NAMALWA (cell line): Measurements from ENCODE around the gene DUSP1.

Source experiments
- DNase-seq: peaks from one replicate; pipeline ENCODE4 v3.0.0-alpha.2; 2015; ENCODE audit warnings: low spot score

Gene DUSP1

GRCh38 chr5:172743112-172743959 is 27.7 kb downstream of the DUSP1 start:
- DNase-seq, result no peak

DNA sequence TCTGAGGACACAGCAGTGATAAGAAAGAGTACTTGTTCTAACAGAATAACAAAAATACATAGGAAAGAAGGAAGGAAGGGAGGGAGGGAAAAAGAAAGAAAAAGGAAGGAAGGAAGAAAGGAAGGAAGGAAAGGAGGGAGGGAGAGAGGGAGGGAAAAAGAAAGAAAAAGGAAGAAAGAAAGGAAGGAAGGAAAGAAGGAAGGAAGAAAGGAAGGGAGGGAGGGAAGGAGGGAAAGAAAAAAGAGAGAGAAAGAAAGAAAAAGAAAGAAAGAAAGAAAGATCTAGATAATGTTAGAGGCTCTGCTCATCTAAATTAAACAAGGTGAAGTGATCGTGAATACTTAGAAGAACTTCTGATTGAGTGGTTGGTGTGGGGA is 29.8 kb downstream of the DUSP1 start:
- no peak for DNase-seq

DNA sequence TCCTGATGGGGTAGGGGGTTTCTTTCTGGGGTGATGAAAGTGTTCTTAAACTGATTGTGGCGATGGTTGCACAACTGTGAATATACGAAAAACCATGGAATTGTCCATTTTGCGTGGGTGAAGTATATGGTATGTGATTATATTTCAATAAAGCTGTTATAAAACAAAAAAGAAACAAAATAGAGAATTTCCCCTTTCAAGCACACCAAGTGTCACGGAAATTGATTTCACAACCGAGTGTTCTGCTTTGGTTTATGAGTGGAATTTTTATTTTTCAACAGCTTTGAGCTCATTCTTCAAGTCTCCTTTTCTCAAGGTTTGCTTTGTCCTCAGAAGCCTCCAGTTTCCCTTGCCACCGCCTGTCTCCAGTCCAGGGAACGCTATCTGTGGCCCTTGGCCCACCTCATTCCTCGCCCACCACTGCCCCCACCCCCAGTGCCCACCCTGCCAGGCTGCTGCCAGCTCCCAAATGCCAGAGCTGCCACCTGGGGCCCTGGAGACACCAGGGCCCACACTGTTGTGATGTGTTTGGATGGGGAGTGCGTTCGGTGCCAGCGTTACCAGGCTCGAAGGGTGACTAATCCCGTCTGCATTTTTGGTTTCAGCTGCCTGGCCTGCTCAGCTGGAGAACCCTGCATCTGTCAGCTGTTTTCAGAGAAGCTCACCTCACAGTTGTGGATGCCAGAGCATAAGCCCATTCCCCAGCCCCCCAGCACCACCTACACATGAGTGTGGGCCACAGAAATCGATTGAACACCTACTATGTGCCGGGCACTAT is 30.4 kb downstream of the DUSP1 start:
- DNase-seq, result no peak

GRCh38 chr5:172739375-172739774 is 31.6 kb downstream of the DUSP1 start:
- DNase-seq, result no peak

DNA sequence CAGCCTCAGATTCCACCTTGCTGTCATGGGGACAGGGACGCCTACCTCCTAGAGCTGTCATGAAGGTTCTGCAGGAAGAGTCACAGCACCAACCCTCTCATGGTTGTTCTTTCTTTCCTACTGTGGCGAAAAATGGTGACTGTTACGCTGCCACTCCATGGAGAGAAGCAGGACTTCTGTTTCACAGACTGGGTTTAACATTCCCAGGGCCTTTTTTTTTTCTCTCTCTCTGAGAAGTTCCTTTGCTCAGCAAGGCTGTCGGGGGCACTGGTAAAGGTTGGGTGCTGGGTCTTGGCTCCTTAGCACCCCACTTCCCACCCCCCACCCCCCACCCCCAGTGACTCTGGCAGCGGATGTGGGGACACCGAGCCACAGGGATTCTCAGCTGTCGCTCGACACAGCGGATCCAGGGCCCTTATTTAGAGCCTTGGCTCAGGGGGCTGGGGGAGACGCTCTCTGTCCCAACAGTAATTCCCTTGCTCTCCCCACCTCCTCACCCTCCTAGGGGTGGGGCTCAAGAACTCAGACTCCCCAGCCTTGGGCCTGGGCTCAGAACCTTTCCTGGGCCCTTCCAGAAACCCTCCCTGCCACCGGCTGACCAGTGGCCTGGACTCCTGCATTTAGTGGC is 34.4 kb downstream of the DUSP1 start:
- DNase-seq, result no peak

DNA sequence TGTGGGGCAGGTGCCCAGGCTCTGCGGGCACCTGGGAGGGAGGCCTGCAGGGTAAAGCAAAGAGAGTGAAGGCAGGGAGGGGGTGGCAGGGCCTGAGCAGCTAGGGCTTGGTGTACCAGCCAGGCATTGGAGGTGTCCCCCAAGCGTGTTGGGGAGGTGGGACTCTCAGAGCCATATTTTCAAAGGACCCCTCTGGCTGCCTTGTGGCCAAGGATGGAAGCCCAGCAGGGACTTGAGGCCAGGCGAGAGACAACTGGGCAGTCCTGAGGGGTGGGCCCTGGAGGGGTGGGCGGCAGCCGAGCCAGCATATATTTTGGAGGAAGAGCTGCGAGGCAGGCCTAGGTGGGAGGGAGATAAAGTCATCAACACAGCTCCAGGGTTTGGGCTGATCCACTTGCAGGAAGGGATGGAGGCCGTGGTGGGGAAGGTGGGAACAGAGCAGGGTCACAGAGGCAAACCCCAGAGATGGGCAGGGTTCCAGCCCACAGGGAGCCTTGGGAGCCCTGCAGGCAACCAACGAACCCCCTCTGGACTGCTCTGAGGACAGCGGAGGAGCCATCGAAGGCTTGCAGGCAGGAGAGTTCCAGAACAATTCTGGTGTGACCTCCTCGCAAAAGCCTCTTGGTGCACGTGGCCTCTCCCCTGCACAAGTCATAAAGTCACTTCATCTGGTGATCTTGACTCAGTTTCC is 35.7 kb downstream of the DUSP1 start:
- no peak for DNase-seq

DNA sequence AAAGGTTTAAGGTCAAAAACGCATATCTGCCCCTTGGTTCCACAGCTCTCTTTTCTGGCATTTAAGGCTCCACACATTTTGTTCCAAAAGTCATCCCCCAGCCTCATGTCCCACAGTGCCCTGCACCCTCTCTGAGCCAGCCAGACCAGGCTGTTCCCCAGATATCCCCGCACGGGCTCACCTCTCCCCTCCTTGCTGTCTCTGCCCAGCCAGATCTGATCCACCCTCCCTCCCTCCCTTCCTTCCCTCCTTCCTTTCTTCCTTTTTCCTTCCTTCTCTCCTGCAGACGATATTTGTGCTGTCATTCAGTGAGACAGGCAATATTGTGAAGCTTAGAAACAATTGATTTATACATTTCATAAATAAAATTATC is 37.0 kb downstream of the DUSP1 start:
- no peak for DNase-seq

DNA sequence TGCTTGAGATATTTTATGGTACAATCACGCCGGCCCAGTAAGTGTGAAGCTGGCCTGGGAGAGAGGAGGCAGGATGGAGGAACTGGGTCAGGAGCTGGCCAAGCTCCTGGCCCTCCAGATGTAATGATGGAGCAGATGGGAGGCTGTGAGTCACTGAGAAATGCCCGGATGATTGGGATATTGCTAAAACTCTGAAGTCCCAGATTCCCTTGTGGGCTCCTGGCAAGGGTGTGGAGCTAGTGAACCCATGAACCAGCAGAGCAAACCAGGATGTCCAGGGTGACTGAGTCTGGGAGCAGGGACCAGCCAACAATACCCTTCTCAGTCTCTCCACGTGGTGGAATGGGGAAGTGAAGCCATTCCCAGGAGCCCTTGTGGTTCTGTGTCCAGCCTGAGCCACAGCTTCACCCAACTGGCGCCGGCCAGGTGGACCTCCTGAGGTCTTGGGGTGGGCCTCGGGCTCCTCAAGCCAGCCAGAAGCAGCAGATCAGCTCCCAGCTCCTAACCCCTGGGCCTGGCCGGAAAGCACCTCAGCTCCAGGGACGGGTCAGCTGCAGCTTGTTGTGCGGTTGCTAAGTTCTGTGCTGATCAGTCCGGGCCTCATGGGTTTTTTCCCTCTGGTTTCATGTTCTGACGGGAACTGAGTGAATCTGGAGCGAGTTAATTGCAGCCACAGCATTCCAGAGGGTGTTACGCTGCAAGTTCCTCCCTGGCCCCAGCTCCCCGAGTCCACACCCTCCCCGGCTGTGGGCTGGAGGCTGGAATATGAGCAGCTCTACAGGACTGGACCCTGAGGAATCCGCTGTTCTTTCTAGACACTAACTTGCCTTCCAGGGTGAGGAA is 37.6 kb downstream of the DUSP1 start:
- DNase-seq, result no peak

DNA sequence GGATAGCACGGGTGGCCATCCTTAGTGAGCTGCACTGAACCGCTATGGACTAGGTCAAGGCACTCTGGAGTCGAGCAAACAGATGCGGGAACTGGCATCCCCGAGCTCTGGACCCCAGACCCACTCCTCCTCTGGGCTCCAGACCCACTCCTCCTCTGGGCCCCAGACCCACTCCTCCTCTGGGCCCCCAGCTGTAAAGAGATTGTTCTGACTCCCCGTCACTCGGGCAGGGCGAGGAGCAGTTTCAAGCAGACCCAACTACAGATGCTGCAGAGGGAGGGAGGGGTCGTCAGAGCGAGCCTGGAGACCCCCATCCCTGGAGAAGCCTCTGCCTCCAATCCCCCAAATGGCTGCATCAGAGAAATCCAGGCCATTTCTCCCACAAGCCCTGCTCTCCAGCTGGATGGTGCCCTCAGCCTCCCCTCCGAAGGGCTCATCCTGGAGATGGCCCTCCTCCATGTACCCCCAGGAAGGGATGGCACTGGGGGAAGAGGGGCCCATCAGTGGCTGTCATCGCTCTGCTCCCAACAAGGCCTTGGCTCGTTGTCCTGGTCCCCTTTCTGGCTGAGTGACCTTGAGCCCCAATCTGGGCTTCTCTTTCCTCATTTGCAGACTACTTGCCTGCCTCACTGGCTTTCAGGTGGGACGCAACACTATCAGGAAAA is 38.7 kb downstream of the DUSP1 start:
- DNase-seq, result no peak

- DNase-seq, result no peak
These were observed 39.3 kb downstream of the DUSP1 start for GRCh38 chr5:172731680-172732074.

DNA sequence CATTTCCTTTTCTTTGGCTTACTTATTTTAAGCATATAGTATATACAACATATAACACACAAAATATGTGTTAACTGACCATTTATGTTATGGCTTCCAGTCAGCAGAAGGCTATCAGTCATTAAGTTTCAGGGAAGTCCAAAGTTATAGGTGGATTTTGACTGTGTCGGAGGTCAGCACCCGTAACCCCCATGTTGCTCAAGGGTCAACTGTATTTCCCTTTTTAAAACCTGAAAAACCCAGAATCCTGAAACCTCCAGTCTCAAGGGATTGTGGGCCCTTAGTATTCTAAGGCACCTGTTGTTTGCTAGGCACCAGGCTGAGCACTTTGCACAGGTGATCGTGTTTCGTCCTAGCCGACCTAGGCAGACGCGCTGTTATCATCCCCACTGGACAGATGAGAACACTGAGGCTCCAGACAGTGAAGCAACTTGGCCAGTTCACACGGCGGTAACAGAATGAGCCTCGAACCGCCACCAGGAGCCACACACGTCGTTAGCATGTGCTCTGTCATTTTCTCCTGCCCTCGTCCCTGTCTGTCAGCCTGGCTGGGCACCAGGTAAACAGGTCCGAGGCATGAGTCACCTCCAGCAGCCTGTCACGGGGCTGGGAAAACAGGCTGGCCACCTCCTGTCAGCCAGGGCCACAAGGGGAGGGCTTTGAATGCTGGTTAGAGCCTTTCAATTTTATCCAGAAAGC is 39.9 kb downstream of the DUSP1 start:
- no peak for DNase-seq

- no peak for DNase-seq
These were observed 40.8 kb downstream of the DUSP1 start for GRCh38 chr5:172730222-172730621.

- no peak for DNase-seq
These were observed 41.4 kb downstream of the DUSP1 start for GRCh38 chr5:172729588-172729987.

DNA sequence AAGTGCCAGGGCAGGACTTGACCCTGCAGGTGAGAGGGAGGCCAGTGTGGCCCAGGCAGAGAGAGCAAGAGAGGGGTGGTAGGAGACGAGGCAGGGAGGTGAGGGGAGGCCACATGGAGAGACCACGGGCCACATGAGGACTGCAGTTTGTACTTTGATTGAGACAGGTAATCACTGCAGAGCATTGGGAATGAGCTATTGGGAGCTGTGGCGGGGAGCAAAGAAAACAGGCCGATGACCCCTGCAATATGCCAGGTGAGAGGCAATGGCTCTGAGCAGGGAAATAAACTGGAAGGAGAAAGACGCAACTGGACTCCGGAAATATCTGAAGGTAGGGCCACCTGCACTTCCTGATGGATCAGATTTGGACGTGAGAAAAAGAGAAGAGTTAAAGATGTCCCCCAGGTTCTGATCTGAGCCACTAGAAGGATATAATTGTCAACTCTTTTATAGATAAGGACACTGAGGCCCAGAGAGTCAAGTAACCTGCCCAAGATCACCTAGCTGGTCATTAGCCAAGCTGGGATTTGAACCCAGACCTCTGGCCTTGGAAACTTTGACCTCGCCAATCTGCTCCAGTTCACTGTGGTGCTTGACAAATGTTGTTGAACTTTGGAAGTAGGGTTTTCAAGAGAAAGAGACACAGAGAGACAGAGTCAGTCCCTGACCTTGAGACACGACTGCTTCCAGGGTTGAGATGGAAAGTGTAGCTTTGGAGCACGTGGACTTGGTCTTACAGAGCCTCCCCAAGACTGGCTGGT is 42.3 kb downstream of the DUSP1 start:
- no peak for DNase-seq

DNA sequence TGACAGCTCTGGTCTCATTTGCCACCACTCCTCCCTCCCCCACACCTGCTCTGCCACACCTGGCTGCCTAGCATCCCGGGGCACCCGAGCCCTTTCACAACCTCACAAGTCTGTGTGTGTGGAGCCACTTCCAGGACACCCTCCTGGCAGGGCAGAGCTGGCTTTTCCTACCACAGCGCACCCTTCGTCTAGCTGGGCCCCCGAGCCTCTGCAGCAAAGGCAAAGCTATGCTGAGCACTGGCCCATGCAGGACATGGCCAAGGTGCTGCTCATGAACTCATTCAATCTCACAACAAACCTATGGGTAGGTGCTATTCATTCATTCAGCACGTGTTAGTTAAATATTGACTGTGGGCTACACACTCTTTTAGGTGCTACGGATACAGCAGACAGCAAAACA is 43.4 kb downstream of the DUSP1 start:
- DNase-seq, result no peak

GRCh38 chr5:172726966-172727365 is 44.0 kb downstream of the DUSP1 start:
- no peak for DNase-seq

GRCh38 chr5:172725785-172726184 is 45.2 kb downstream of the DUSP1 start:
- no peak for DNase-seq

- DNase-seq, result no peak
These were observed 45.7 kb downstream of the DUSP1 start for GRCh38 chr5:172725273-172725672.
